Islet of Langerhans (tissue), 1 donor: Measurements from ENCODE around the gene GRIN3A.
"Not testable (repeated sequence)": the region's sequence is repeated elsewhere in the genome, so short reads cannot be mapped to it uniquely, and the experiment has no call there.

ENCODE experiments used
- FAIRE-seq: peaks from one replicate; lab custom pipeline; 2011; peaks lifted over from hg19 to GRCh38; lab: Jason Lieb, UNC

The GRIN3A gene

DNA sequence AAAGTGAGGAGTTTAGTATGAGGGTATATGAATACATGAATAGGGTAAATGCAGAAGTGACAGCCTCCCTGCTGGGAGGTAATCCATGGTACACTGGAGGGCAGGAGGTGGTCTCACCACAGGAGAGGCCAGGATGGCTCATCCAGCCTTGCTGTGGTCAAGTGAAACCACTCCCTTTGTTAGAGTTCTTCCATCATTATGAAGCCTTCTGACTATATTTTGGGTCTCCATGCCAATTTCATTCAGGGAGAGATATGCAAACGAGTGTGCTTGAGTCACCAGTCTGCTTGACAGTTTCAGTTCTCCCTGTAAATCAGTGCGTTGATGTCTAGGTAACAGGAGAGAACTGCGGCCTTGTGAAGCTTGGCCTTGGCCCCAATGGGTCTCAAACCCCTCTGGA lies 160.1 kb downstream of the GRIN3A start:
- FAIRE-seq: no peak

DNA sequence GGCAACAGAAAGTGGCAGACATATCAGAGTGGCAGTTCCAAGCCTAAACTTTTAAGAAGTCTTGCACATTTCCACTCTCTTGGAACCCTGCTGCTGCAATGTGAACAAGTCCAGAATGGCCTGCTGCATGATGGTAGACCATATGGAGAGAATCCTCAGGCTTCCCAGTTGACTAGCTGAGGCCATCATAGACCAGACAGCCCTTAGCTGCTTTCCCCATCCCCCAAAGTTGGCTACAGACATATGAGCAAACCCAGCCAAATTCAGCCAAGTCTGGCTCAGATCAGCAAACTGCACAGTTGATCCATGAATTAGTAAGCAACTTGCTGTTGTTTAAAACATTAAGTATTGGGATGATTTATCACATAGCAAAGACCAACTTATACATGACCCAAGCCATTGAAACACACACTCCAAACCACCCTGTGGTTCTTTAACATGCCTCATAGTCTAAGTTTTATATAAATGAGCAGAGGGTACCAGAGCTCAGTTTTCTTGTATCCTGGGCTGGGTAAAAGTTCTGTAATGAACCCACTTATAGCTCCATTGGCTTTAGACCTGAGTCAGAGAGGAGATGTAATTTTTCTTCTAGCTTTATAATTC lies 163.6 kb downstream of the GRIN3A start:
- no peak for FAIRE-seq

GRCh38 chr9:101572316-101572715 lies 166.1 kb downstream of the GRIN3A start:
- no peak for FAIRE-seq

GRCh38 chr9:101571114-101571513 lies 167.3 kb downstream of the GRIN3A start:
- no peak for FAIRE-seq

DNA sequence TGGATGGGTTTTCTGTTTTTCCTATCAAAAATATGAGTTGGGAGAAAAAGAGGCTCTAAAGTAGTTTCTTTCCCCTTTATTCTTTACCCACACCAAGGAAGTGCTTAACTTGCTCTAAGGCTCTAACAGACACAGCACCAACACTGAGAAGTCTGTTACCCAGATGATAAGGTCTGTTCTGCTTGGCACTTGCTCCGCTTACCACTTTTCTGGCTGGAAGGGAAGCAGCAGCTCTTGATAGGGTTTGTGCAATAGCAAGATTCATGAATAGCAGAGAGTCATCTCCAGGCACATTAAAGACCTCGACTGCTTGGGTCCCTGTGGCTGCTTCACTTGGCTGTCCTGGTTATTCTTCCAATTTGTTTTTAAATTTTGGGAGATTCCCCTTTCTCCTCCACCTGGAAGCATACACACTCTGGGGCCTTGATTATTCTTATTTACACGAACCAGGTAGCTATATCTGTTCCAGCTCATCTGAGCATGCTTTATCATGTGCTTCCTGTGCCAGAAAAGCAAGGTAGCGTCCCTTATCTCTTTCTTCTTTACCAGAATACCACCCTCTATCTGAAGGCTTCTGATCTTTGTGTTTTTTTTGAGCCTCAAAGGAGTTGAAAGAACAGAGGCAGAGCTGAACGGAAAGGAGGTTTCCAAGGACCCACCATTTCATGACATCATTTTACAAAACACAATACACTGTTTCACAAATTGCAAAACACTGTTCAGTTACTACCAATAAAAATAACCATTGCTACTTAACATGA lies 168.5 kb downstream of the GRIN3A start:
- FAIRE-seq: no peak

- no peak for FAIRE-seq
Measured at GRCh38 chr9:101567725-101568350, 170.6 kb downstream of the GRIN3A start.

DNA sequence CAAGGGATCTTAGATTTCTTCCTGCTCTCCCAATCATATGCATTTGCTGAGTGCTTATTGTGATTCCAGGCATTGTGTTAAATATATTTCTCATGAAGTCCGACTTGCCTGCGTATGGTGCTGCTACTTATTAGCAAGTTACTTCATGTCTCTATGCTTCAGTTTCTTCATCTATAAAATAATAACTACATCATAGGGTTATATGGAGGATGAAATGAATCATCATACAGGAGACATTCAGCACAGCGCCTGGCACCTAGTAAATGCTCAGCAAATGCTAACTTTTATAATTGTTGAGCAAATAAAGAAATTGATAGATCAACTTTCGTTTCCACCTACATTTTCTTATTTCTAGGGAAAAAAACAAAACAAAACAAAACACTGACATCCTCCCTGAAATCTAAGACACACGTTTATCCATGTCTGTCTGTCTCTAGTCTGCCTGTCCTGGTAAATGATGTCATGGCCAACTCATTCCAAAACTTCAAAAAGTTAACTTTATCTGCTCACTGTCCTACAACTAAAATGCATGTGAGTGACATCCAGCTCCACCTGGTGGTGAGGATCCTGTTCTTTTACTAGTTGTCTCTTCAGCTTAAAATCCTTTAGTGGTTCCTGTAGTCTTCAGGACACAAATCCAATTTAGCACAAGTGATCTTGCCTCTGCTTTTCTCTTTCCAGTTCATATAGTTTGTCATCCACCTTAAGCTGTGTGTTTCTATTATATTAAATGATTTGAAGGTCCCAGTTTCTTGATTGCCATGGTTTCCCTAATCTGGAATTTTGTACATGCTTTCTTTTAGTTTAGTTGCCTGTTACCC lies 171.3 kb downstream of the GRIN3A start:
- FAIRE-seq: no peak

DNA sequence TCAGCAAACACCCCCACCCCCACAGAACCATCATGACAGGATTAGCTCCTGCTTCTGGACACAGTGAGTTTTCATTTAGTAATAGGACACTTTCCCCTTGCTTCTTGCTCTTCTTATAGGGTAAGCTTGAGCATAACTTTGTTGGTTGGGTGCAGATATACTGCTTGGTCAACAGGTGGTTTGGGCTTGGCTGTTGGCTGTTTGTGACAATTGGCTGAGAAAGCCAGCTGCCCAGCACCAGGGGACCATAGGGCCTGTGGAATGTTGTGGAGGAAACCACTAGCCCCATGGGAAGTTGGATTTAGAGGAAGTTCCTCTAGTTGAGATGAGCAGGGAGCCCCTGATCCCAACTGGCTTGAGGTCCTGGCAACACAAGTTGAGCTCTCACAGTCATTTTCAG lies 174.2 kb downstream of the GRIN3A start:
- FAIRE-seq: no peak

DNA sequence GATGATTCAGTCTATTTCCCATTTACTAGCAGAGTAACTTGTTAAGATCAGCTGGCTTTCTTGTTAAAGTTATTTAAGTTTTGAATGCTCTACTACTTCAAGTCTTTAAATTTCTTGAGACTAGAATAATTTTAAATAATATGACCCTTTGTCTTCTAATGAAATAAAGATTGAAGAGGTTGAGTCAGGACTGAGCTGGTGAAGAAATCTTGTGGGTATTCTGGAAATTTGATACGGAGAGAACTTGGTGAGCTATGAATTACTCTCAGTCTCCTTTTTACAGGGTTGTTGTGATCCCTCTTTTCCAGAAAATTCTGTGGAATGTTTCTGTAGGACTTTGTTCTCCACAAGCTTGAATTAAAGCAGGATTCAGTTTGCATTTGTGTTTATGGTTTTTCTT lies 175.5 kb downstream of the GRIN3A start:
- no peak for FAIRE-seq

- no peak for FAIRE-seq
Measured at GRCh38 chr9:101561740-101562139, 176.7 kb downstream of the GRIN3A start.

DNA sequence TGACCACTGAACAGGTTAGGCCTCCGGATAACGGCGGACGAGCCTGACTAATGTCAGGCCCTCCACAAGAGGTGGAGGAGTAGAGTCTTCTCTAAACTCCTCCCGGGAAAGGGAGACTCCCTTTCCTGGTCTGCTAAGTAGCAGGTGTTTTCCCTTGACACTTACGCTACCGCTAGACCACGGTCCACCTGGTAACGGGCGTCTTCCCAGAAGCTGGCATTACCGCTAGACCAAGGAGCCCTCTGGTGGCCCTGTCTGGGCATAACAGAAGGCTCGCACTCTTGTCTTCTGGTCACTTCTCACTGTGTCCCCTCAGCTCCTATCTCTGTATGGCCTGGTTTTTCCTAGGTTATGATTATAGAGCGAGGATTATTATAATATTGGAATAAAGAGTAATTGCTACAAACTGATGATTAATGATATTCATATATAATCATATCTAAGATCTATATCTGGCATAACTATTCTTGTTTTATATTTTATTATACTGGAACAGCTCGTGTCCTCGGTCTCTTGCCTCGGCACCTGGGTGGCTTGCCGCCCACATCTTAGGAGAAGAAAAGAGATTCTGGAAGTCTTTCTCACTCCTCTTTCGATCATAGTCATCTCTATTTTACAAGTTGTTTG lies 188.9 kb downstream of the GRIN3A start:
- FAIRE-seq: not testable (repeated sequence)

GRCh38 chr9:101543098-101543735 lies 195.2 kb downstream of the GRIN3A start:
- no peak for FAIRE-seq

GRCh38 chr9:101540069-101540468 lies 198.4 kb downstream of the GRIN3A start:
- no peak for FAIRE-seq

DNA sequence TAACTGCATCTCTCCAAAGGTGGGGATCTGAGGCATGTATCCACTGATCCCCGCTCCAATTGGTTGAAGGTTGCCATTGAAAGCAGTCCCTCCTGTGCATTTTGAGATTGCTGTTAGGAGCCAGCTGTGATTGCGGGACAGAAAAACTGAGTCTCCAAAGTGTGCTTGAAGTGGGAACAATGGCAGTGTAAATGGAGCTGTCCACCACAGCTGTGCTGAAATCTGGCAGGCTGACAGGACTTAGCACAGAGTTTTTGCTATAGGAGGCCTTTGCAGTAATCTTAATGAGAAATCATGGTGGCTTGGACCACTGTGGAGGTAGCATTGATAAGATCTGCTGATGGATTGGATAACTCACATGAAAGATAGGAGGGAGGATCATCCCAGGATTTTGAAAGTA lies 201.5 kb downstream of the GRIN3A start:
- FAIRE-seq: no peak

GRCh38 chr9:101536351-101536750 lies 202.1 kb downstream of the GRIN3A start:
- no peak for FAIRE-seq

- peak; percentile 81 for FAIRE-seq
Measured at GRCh38 chr9:101533334-101534204, 204.9 kb downstream of the GRIN3A start, which contains the start of gene RNF20. TSS of gene RNF20 (plus strand) at chr9:101533853. CDS start at chr9:101535424, 1,571 bp downstream.

DNA sequence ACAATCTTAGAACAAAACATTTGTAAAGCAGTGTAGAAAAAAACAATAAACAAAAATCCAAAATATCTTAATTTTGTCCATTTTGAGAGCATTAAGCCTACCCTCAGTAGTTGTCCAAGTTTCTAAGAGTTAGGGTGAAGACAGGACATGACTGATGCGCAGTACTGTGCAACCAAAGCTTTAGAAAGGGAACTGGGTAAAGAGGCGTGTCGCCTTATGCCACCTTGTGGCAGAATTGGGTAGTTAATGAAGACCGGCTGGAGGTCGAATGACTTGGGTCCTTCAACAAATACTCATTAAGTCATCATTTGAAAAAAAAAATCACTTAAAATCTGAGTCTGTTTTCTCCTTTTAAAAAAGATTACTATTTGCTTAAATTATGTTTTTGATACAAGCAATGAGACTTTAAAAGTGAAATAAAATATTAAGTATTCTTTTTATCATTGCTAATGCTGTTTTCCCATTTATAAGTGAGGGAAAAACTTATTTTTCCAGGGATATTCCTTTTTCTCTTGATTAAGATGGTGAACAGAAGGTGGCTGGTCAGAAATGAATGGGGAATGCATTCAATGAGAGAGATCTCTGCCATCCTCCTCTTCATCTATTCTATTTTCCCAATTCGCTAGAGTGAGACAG lies 208.3 kb downstream of the GRIN3A start:
- peak; percentile 90 for FAIRE-seq

DNA sequence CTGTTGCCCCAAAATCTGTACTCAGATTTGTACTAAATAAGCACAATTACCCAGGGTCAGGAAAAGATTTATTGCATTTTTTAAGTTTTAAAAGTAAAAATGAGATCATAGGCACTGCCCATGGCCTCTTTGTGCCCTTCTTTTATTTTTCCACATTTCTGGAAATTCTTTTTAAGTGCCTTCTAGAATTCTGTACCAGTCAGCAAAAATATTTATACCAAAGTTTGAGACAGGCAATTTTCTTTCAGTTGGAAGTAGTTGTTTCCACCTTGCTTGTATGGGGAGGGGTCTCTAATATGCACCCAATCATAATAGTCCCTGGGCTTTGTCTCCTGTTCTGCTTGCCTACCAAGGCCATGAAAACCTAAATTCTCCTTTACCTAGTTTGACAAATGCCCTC lies 210.4 kb downstream of the GRIN3A start:
- FAIRE-seq: no peak

- no peak for FAIRE-seq
Measured at GRCh38 chr9:101527066-101527465, 211.4 kb downstream of the GRIN3A start.

DNA sequence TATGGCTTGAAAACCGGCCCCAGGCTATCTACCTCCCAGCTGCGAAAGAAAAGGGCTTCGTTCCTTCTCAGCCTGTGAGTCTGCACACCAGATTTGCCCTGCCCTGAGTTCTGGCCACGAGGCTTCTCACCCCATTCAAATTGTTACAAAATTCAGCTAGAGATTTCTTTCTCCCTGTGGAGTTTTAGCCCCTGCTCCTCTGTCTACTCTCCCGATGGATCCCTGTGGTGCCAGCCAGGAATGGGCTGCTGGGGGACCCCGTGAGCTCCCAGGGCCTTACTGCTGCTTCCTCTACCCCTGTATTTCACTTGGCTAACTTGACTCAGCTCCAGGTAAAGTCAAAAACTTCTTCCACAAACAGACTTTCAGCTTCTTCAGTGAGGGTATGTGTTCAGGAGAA lies 214.1 kb downstream of the GRIN3A start:
- FAIRE-seq: no peak
